CD4-positive, alpha-beta T cell treated with Interleukin-15 for 1 hour (primary cell): ENCODE results near the gene MAD1L1.
A peak's percentile ranks its signal among the peaks of the same experiment; 100 is the strongest.

ENCODE experiments used
- DNase-seq: peaks from one replicate; pipeline ENCODE4 v3.0.0-alpha.2; 2020

MAD1L1 gene

GRCh38 chr7:2217206-2217605 is 15.5 kb downstream of the MAD1L1 start:
- DNase-seq: no peak

DNA sequence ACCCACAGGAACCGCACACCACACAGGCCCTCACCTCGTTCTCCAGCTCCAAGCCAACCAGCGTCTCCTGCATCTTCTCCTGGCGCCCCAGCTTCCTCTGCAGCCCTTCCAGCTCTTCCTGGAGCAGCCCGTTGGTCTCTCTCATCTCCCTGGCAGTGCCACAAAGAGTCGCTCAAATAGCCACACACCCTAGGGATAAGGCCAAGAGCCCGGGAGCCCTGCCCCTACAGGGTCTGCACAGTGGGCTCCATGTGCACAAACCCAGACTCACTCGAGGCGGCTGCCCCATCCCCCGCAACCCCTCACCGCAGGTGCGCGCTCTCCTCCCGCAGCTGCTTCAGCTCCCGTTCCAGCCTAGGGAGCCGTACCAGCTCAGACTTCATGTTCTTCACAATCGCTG is 16.9 kb downstream of the MAD1L1 start:
- DNase-seq: no peak

GRCh38 chr7:2214636-2215035 is 18.1 kb downstream of the MAD1L1 start:
- no peak for DNase-seq

DNA sequence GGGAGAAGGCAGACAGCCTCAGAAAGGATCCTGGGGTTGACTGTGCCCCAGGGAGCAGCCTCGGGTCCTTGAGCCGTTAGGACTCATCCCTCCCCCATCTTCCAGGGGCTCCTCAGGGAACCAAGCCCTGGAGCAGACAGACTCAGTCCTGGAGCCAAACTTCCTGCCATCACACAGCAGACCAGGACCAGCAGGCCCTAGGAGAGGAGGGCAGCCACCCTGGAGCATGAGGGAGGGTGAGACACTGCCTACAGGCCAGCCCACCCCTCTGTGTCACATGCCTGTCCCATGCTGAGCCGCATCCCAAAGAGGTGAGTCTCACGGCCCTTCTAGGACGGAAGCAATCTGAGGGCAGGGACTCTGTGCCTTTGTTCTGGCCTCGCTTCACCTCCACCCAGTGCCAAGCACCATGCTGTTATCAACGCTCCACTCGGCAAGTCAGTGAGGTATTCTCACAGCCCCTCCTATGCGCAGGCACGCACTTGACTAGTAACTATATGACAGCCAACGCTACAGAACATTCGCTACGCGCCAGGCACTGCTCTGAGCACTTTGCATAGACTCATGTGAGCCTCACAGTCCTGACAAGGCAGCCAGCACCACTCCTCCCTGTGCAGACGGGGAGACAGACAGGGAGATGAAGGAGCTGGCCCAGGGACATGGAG is 19.1 kb downstream of the MAD1L1 start:
- DNase-seq: no peak

DNA sequence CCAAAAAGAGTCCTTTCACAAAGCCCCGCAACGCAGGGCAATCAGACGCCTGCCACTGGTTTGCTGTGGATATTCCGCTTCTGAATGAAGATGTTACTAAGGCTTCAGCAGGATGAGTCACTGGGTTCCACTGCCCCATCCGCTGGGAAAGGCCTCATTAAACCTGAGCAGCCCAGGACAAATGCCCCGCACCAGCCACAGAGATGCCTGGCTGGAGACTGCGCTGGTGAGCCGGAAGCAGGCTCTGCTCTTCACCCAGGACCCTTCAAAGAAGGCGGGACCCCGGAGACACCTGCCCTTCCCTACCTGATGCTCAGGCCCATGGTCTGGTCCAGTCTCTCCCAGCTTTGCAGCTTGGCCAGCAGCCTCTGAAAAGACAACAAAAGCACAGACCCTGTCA is 19.8 kb downstream of the MAD1L1 start:
- DNase-seq: no peak

- no peak for DNase-seq
Measured at GRCh38 chr7:2211926-2212325, 20.8 kb downstream of the MAD1L1 start.

- DNase-seq: no peak
Measured at GRCh38 chr7:2211259-2211880, 21.4 kb downstream of the MAD1L1 start.

DNA sequence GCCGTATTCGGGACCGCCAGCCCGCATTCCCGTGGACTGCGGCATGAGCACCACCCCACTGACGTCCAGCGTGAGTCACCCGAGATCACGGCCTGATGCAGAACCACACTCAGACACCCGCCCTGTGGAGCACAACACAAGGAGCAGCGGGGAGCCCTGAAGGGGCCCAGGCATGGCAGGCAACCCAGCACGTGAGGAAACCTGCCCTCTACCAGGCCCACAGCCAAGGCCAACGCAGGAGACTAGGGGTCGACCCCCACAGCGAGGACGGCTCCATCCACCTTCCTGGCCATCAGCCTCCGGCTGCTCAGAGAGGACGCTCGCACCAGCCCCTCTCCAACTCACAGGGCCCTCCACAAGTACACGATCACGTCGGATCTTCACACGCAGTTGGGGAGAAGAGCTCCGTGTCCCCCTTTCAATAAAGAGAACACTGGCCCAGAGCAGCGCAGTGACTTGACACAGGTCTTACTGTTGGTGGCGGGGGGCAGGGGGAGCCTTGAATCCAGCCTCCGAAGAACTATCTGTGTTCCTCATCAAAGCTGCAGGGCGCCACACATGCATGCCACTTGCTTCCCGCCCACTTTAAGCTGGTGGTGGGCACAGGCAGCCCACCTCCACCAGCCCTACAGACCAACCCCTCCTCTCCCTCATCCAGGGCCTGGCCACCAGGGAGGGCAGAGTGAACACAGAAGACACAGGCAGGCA is 22.0 kb downstream of the MAD1L1 start:
- no peak for DNase-seq

- no peak for DNase-seq
Measured at GRCh38 chr7:2209961-2210323, 22.8 kb downstream of the MAD1L1 start.

DNA sequence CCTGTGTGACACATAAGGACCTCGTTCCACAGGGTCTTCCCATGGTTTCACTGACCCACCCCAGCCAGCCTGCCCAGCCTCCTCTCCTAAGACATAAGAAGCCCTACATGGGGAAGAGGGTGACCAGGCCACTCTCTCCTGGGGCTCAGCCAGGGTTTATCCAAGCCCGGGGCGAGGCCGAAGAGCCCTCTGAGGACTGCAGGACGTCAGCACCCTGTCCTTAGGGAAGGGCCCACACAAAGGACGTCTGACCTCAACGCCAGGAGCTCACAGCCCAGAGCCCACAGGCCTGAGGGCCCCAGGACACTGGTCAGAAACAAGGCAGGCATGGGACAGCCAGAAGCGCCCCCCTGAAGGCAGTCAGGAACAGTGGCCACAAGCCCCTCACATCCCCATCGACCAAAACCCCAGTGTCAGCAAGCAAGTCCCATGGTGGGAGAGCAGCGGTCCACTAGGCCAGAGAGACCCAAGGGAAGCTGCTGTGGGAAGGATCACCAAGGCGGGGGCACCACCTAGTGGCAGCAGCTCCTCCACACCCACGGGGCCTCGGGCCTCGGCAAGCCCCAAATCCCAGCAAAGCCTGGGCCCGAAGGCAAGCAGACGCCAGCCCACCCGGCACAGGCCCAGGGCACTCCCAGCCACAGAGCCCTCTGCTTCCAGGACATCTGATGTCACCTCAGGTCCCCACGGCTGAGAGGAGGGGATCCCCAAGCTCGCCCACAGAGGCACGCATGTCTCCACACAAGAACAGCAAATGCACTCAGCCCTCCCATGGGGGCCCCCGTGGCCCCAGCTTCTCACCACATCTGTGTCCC is 23.4 kb downstream of the MAD1L1 start:
- DNase-seq: peak; percentile 41

GRCh38 chr7:2208712-2209111 is 24.0 kb downstream of the MAD1L1 start:
- DNase-seq: no peak

DNA sequence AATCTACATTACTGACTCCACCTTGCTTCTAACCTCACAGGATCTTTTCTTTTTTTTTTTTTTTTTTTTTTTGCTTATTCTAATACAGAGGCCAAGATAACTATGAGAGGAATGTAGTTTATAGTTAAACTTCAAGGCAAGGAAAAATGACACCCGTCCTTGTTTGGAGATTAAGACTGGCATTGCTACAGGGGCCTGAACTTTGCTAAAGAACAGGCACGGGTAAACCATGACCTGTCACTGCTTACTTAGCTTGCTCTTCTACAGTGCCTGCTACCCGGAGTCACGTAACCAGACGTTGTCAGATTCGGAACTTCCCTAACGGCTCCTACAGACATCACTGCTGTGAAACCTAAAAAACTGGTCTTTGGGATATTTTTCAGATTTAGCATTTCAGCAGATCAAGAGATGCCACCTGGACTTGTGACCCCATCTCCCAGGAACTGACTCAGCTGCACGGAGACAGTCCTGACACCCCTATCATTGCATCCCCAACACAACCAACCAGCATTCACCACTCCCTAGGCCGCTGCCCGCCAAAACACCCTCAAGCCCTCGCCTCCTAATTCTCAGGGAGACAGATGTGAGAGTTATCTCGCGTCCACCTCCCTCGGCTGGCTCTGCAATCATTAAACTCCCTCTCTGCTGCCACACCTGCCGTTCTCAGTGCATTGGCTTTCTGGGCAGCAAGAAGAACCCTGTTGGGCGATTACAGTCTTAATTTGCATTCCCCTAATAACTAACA is 27.5 kb downstream of the MAD1L1 start:
- no peak for DNase-seq

DNA sequence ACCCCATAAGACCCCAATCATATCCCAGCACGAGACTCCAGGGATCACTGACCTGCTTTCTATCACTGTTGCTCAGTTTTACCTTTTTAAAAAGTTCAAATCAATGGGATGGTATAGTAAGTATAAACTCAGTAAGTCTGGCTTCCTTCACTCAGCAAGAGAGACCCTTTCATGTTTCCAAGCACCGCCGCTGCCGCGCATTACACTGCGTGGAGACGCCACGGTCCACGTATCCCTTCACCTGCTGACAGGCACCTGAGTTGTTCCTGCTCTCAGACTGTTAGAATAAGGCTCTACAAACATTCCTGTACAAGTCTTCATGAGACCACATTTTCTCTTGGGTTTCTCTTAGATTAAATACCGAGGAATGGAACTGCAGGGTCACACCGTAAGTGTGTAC is 28.3 kb downstream of the MAD1L1 start:
- DNase-seq: no peak

DNA sequence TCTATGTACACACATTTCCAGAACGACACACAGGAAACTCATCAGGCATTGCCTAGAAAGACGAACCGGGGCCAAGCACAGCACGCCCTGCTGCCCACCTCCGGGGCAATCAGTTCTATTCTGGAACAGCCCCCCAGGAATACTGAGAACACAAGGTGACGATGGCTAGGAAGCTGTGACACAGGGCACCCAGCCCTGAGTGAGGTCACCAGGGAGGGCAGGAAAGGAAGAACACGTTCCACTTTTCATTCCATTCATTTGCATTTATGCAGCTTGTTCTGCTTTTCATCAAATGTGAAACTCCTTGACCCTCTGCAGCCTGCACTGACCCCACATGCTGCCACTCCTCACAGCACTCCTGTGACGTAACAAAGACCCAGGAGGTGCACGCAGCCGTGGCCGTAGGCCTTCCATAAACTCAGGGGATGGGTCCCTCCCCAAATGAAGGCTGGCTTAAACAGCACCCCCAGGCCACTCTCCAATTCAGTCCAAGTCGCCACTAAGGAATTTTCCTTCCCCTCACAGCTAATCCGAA is 28.9 kb downstream of the MAD1L1 start:
- DNase-seq: no peak

- DNase-seq: no peak
Measured at GRCh38 chr7:2202901-2203765, 29.6 kb downstream of the MAD1L1 start.

DNA sequence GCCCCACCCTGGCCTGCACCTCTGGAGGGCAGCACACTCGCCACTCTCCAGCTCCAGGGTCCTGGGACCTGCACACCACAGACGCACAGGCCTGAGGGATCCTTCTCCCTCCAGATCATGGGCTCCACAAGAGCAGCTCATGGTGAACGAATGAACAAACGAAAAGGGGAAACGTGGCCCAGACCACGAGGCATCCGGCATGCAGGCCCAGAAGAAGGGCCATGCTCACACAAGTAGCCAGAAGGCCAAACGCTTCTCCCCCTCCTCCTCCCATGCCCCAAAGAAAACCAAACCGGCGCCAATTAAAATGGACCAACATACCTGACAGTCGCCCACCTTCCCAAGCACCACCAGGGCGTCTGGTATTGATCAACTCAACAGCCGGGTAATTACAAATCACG is 30.4 kb downstream of the MAD1L1 start:
- no peak for DNase-seq

GRCh38 chr7:2201686-2202360 is 30.9 kb downstream of the MAD1L1 start:
- DNase-seq: no peak

- no peak for DNase-seq
Measured at GRCh38 chr7:2201128-2201527, 31.6 kb downstream of the MAD1L1 start.

GRCh38 chr7:2200584-2200980 is 32.2 kb downstream of the MAD1L1 start:
- DNase-seq: no peak

DNA sequence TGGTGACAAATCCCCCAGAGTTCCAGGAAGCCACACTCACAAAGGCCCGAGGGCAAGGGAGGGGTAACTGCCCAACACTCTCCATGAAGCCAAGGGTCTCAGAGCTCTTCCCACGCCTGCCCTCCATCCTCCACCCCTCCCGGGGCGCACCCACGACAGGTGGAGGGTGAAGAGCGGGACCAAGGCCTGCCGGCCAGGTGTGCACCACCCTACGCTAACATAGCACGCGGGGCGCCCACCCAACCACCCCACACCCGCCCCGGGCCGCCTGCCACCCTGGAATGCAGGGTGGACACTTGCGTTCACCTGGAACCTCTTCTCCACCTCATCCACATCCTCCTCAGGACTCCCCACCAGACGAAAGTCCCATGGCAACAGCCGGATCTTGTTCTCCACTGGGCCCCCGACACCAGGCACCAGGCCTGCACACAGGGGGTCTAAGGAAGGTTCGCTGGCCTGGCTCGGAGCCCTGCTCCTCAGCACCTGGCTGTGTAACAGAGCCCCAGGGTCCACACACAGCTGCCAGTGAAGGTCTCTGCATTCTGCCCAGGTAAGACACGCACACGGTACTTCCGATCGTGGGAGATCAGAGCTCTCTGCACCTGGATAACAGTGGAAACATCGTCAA is 32.7 kb downstream of the MAD1L1 start:
- DNase-seq: no peak
